Body of pancreas (tissue), 4 donors: ENCODE measurements around the gene PRODH2.

Experiments used
- POLR2A ChIP-seq, 3 donors: fragments of 450-650 bp; IDR thresholded peaks; one replicate each; pipeline ENCODE4 v1.6.1; 2016; ENCODE audit warnings: antibody characterized with exemption in 3 of 3, mild to moderate bottlenecking in 2 of 3
- TF ChIP-seq, protein P1 (sequence below), 7 experiments: fragments of 450-650 bp in 4 of 7; fragments of 200-600 bp in 3 of 7; sonication (generic) in 3 of 7; IDR thresholded peaks; one replicate each; pipeline ENCODE4 v1.5.1; 2016 to 2019; ENCODE audit warnings: antibody characterized with exemption in 7 of 7

DNA sequence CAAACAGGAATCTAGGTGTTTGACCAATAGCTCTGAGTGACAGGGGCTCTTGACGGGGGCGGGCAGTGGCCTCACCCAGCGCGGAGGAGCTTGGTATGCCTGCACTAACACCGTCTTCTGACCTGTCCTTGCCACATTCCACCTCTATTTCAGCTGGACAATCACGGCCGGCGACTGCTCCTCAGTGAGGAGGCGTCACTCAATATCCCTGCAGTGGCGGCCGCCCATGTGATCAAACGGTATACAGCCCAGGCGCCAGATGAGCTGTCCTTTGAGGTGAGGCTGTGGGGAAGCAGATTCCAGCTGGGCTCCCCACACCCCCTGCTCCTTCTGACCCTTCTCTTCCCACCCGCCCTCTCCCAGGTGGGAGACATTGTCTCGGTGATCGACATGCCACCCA lies 32.6 kb downstream of the PRODH2 start:
- TF ChIP-seq, protein P1, sequence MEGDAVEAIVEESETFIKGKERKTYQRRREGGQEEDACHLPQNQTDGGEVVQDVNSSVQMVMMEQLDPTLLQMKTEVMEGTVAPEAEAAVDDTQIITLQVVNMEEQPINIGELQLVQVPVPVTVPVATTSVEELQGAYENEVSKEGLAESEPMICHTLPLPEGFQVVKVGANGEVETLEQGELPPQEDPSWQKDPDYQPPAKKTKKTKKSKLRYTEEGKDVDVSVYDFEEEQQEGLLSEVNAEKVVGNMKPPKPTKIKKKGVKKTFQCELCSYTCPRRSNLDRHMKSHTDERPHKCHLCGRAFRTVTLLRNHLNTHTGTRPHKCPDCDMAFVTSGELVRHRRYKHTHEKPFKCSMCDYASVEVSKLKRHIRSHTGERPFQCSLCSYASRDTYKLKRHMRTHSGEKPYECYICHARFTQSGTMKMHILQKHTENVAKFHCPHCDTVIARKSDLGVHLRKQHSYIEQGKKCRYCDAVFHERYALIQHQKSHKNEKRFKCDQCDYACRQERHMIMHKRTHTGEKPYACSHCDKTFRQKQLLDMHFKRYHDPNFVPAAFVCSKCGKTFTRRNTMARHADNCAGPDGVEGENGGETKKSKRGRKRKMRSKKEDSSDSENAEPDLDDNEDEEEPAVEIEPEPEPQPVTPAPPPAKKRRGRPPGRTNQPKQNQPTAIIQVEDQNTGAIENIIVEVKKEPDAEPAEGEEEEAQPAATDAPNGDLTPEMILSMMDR (IDR thresholded peaks at IDR 0.05), result no peak
- no peak for TF ChIP-seq POLR2A (IDR thresholded peaks at IDR 0.05)
